ENCODE results near the gene ANAPC13.
A peak's percentile ranks its signal among the peaks of the same experiment; 100 is the strongest.

The ANAPC13 gene

DNA sequence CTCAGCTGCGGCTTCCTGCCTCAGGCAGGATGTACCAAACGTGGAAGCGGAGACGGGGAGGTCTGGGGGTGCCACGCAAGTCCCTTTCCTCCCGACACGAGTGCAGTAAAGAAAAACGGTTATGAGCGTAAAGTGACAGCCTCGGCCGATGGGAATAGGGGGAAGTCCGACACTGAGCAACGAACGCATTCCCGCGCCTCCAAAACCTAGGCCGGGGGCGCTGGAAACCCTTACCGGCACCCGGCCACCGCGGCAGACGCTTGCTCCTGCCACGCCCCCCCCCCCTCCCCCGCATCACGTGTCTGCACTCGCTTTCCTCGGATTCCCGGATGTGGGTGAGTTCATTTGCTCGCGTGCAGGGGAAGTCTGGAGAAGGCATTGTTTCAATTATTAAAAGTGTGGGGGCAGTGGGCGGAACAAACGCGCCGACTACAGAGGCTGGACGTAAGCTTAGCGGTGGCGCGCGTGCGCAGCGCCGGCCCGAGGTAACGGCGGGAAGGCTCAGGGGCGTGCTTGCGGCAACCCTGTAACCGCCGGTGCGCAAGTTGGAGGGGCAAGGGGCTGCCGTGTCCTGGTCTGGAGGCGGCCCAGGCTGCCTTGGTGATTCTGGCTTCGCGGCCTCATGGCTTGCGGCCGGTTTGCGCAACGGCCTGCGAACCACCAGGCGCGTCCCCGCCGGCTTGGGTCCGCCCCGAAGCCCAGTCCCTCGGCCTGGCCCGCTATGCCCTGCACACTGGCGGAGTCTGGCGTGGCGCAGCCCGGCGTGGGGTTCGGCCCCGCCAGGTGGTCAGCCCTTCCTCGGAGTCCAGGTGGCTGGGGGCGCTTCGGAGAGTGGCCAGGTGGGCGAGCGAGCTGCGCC lies at the start of gene ANAPC13, which contains the start of gene CEP63 (continued):
- TF ChIP-seq, protein P1, sequence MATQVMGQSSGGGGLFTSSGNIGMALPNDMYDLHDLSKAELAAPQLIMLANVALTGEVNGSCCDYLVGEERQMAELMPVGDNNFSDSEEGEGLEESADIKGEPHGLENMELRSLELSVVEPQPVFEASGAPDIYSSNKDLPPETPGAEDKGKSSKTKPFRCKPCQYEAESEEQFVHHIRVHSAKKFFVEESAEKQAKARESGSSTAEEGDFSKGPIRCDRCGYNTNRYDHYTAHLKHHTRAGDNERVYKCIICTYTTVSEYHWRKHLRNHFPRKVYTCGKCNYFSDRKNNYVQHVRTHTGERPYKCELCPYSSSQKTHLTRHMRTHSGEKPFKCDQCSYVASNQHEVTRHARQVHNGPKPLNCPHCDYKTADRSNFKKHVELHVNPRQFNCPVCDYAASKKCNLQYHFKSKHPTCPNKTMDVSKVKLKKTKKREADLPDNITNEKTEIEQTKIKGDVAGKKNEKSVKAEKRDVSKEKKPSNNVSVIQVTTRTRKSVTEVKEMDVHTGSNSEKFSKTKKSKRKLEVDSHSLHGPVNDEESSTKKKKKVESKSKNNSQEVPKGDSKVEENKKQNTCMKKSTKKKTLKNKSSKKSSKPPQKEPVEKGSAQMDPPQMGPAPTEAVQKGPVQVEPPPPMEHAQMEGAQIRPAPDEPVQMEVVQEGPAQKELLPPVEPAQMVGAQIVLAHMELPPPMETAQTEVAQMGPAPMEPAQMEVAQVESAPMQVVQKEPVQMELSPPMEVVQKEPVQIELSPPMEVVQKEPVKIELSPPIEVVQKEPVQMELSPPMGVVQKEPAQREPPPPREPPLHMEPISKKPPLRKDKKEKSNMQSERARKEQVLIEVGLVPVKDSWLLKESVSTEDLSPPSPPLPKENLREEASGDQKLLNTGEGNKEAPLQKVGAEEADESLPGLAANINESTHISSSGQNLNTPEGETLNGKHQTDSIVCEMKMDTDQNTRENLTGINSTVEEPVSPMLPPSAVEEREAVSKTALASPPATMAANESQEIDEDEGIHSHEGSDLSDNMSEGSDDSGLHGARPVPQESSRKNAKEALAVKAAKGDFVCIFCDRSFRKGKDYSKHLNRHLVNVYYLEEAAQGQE (tag by site-specific recombination; IDR thresholded peaks at IDR 0.05) = no peak
- TF ChIP-seq, protein P2, sequence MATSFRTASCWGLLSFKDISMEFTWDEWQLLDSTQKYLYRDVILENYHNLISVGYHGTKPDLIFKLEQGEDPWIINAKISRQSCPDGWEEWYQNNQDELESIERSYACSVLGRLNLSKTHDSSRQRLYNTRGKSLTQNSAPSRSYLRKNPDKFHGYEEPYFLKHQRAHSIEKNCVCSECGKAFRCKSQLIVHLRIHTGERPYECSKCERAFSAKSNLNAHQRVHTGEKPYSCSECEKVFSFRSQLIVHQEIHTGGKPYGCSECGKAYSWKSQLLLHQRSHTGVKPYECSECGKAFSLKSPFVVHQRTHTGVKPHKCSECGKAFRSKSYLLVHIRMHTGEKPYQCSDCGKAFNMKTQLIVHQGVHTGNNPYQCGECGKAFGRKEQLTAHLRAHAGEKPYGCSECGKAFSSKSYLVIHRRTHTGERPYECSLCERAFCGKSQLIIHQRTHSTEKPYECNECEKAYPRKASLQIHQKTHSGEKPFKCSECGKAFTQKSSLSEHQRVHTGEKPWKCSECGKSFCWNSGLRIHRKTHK (tag by site-specific recombination; IDR thresholded peaks at IDR 0.05) = no peak
- TF ChIP-seq SP3 (tag by site-specific recombination; IDR thresholded peaks at IDR 0.05) (peak; percentile 79), ZFP37 (tag by site-specific recombination; IDR thresholded peaks at IDR 0.05) (peak; percentile 63), ZNF747 (tag by site-specific recombination; IDR thresholded peaks at IDR 0.05) (no peak), ZNF23 (tag by site-specific recombination; IDR thresholded peaks at IDR 0.05; ENCODE audit: borderline replicate concordance) (no peak), ZNF324 (tag by site-specific recombination; IDR thresholded peaks at IDR 0.05) (peak; percentile 50), ZNF654 (tag by site-specific recombination; IDR thresholded peaks at IDR 0.05; ENCODE audit: low read depth) (no peak), SP7 (tag by site-specific recombination; IDR thresholded peaks at IDR 0.05) (peak; percentile 74), ZNF423 (tag by site-specific recombination; IDR thresholded peaks at IDR 0.05) (no peak), ZNF112 (tag by site-specific recombination; IDR thresholded peaks at IDR 0.05) (no peak), ZBTB1 (tag by site-specific recombination; IDR thresholded peaks at IDR 0.05) (no peak), SETDB1 (IDR thresholded peaks at IDR 0.05; ENCODE audit: insufficient read length, low read length) (no peak), ZNF76 (tag by site-specific recombination; IDR thresholded peaks at IDR 0.05; ENCODE audit: borderline replicate concordance, low read depth) (peak; percentile 52; the same call in 1 of the 2 replicates), ZBTB21 (tag by site-specific recombination; IDR thresholded peaks at IDR 0.05) (0 out of 2 replicates have a peak, but pooled peaks have one; percentile 7), SP2 (tag by site-specific recombination; IDR thresholded peaks at IDR 0.05) (peak; percentile 85), ZNF223 (tag by site-specific recombination; IDR thresholded peaks at IDR 0.05) (0 out of 2 replicates have a peak, but pooled peaks have one; percentile 37), GLIS2 (tag by site-specific recombination; IDR thresholded peaks at IDR 0.05) (0 out of 2 replicates have a peak, but pooled peaks have one; percentile 17), KLF16 (tag by site-specific recombination; IDR thresholded peaks at IDR 0.05) (peak; percentile 46), ZIC2 (tag by site-specific recombination; IDR thresholded peaks at IDR 0.05) (no peak), ZNF785 (tag by site-specific recombination; IDR thresholded peaks at IDR 0.05) (0 out of 2 replicates have a peak, but pooled peaks have one; percentile 39), HOXD13 (CRISPR knock-in tag; IDR thresholded peaks at IDR 0.05; ENCODE audit: borderline replicate concordance) (no peak), ZNF501 (tag by site-specific recombination; IDR thresholded peaks at IDR 0.05) (peak; percentile 64), ZNF777 (tag by site-specific recombination; IDR thresholded peaks at IDR 0.05; ENCODE audit: borderline replicate concordance) (no peak; the same call in 1 of the 2 replicates), MYNN (tag by site-specific recombination; IDR thresholded peaks at IDR 0.05; ENCODE audit: borderline replicate concordance) (no peak)
- TF ChIP-seq, protein P3, sequence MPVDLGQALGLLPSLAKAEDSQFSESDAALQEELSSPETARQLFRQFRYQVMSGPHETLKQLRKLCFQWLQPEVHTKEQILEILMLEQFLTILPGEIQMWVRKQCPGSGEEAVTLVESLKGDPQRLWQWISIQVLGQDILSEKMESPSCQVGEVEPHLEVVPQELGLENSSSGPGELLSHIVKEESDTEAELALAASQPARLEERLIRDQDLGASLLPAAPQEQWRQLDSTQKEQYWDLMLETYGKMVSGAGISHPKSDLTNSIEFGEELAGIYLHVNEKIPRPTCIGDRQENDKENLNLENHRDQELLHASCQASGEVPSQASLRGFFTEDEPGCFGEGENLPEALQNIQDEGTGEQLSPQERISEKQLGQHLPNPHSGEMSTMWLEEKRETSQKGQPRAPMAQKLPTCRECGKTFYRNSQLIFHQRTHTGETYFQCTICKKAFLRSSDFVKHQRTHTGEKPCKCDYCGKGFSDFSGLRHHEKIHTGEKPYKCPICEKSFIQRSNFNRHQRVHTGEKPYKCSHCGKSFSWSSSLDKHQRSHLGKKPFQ (tag by site-specific recombination; IDR thresholded peaks at IDR 0.05) = no peak
- TF ChIP-seq, protein P4, sequence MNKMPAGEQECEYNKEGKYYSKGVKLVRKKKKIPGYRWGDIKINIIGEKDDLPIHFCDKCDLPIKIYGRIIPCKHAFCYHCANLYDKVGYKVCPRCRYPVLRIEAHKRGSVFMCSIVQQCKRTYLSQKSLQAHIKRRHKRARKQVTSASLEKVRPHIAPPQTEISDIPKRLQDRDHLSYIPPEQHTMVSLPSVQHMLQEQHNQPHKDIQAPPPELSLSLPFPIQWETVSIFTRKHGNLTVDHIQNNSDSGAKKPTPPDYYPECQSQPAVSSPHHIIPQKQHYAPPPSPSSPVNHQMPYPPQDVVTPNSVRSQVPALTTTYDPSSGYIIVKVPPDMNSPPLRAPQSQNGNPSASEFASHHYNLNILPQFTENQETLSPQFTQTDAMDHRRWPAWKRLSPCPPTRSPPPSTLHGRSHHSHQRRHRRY (tag by site-specific recombination; IDR thresholded peaks at IDR 0.05) = no peak
- TF ChIP-seq, protein P5, sequence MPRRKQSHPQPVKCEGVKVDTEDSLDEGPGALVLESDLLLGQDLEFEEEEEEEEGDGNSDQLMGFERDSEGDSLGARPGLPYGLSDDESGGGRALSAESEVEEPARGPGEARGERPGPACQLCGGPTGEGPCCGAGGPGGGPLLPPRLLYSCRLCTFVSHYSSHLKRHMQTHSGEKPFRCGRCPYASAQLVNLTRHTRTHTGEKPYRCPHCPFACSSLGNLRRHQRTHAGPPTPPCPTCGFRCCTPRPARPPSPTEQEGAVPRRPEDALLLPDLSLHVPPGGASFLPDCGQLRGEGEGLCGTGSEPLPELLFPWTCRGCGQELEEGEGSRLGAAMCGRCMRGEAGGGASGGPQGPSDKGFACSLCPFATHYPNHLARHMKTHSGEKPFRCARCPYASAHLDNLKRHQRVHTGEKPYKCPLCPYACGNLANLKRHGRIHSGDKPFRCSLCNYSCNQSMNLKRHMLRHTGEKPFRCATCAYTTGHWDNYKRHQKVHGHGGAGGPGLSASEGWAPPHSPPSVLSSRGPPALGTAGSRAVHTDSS (tag by site-specific recombination; IDR thresholded peaks at IDR 0.05) = no peak
- TF ChIP-seq, protein P6, sequence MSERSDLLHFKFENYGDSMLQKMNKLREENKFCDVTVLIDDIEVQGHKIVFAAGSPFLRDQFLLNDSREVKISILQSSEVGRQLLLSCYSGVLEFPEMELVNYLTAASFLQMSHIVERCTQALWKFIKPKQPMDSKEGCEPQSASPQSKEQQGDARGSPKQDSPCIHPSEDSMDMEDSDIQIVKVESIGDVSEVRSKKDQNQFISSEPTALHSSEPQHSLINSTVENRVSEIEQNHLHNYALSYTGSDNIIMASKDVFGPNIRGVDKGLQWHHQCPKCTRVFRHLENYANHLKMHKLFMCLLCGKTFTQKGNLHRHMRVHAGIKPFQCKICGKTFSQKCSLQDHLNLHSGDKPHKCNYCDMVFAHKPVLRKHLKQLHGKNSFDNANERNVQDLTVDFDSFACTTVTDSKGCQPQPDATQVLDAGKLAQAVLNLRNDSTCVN (tag by site-specific recombination; optimal IDR thresholded peaks at IDR 0.05) = peak; percentile 93

Data from HEK293 (cell line).